ENCODE data around the gene ATP9A. TPM values are rescaled to one million over a fixed set of nuclear protein-coding genes. Genes with fewer than 3 reads are reported as not detected.

ATP9A gene
- total RNA-seq, 1 experiment from 2014 or later: 12.1 TPM

GRCh38 chr20:51593584-51593983 lies 174.6 kb downstream of the ATP9A start:
- no peaks in the 10 kb centered on the region for H3K23me2 ChIP-seq (ENCODE audit: insufficient read length, low read depth, low read length, poor library complexity, severe bottlenecking)
- H3K56ac ChIP-seq (ENCODE audit: insufficient read length, low read depth, low read length): no peak overlapping the region
- H3K23ac ChIP-seq (ENCODE audit: insufficient read length, low read depth, low read length): no peak overlapping the region
- H3K27ac ChIP-seq (ENCODE audit: insufficient read length, low read depth, low read length): no peak overlapping the region
- H3T11ph ChIP-seq (ENCODE audit: low read length): no peak overlapping the region
- Mint-ChIP-seq H3K9me3 (no peaks in the 10 kb centered on the region), H3K4me3 (no peak overlapping the region), H3K27ac (no peak overlapping the region), H3K4me1 (peaks cover 29 to 30% of the 10 kb centered on the region in 2 experiments), H3K36me3 (ENCODE audit: insufficient read depth in 1 of 3, low read depth in 3 of 3) (no peaks in the 10 kb centered on the region; a peak in 1 of 7 replicates), H3K27me3 (ENCODE audit: low read depth) (peaks cover 3% of the 10 kb centered on the region; the same call in 1 of the 2 replicates)
- no peak overlapping the region for H4K8ac ChIP-seq (replicated peaks; ENCODE audit: insufficient read length, low read depth, low read length)
- no peaks in the 10 kb centered on the region for H3K9me3 ChIP-seq (ENCODE audit: control insufficient read depth, low read depth, low read length)
- no peak overlapping the region for H2BK5ac ChIP-seq (ENCODE audit: insufficient read length, low read length)
- no peak overlapping the region for H3K14ac ChIP-seq (ENCODE audit: insufficient read depth, low read length)
- H3K18ac ChIP-seq (ENCODE audit: insufficient read length, low read depth, low read length): no peak overlapping the region
- no peak overlapping the region for H2AK5ac ChIP-seq (ENCODE audit: insufficient read length, low read length)
- H3K4me1 ChIP-seq (ENCODE audit: insufficient read depth, low read length): peaks cover 2% of the 10 kb centered on the region; the same call in 1 of the 2 replicates
- H3K79me2 ChIP-seq (ENCODE audit: insufficient read depth, low read length): no peaks in the 10 kb centered on the region
- no peak overlapping the region for H4K5ac ChIP-seq (ENCODE audit: insufficient read length, low read depth, low read length)
- H4K91ac ChIP-seq (ENCODE audit: insufficient read length, low read depth, low read length): no peak overlapping the region
- no peak for DNase-seq
- no peak overlapping the region for H2AFZ ChIP-seq (ENCODE audit: low read length)
- H4K20me1 ChIP-seq (ENCODE audit: control insufficient read depth, insufficient read depth, insufficient read length): no peaks in the 10 kb centered on the region
- H3K79me1 ChIP-seq (ENCODE audit: insufficient read depth, low read depth, low read length, poor library complexity, severe bottlenecking): no peaks in the 10 kb centered on the region
- H2BK20ac ChIP-seq (ENCODE audit: low read depth, low read length, poor library complexity, severe bottlenecking): no peak overlapping the region
- no CpG with 5 or more reads among the region's 2 CpGs for WGBS (ENCODE audit: extremely low coverage, insufficient read length, low lambda C conversion rate)
- TF ChIP-seq CTCF (conservative IDR thresholded peaks at IDR 0.05): no peak
- H3K9ac ChIP-seq (ENCODE audit: extremely low read depth, insufficient read length, low read length): no peak overlapping the region
- no peaks in the 10 kb centered on the region for H3K27me3 ChIP-seq (ENCODE audit: insufficient read depth, low read length)
- H3K4ac ChIP-seq (ENCODE audit: low read depth, low read length): no peak overlapping the region
- H3K4me2 ChIP-seq (ENCODE audit: insufficient read depth, insufficient read length, low read length): no peak overlapping the region
- H2BK12ac ChIP-seq (ENCODE audit: insufficient read length, low read depth, low read length): no peak overlapping the region
- no peak overlapping the region for H2BK120ac ChIP-seq (ENCODE audit: low read depth, low read length, poor library complexity, severe bottlenecking)
- H2BK15ac ChIP-seq (ENCODE audit: low read depth, low read length): no peak overlapping the region

Data from H9 (cell line).